ENCODE measurements around the gene LGALS4.

DNA sequence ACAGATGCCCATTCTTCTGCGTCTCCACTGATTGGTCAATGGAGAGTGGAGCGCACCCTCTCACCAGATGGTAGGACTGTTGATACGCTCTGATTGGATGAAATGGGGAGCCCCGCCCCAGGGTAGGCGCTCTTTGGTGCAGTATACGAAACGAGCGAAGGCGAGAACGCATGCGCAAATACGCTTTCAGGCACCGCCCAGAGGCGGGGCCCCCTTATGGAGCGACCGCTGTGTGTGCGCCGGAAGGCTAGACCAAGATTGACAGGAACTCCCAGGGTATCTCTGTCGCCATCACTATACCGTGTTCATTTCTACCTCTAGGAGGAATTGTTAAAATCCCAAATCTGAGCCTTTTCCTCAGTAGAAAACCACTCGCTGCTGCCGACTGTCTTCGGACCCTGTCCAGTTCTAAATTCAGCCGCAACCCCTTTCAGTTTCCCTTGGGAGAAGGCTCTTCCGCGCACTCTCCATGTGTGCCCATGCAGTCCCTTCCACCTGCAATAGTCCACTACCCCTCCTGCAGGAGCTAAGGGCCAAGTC lies 37.8 kb upstream of the LGALS4 start:
- TF ChIP-seq, protein P1, sequence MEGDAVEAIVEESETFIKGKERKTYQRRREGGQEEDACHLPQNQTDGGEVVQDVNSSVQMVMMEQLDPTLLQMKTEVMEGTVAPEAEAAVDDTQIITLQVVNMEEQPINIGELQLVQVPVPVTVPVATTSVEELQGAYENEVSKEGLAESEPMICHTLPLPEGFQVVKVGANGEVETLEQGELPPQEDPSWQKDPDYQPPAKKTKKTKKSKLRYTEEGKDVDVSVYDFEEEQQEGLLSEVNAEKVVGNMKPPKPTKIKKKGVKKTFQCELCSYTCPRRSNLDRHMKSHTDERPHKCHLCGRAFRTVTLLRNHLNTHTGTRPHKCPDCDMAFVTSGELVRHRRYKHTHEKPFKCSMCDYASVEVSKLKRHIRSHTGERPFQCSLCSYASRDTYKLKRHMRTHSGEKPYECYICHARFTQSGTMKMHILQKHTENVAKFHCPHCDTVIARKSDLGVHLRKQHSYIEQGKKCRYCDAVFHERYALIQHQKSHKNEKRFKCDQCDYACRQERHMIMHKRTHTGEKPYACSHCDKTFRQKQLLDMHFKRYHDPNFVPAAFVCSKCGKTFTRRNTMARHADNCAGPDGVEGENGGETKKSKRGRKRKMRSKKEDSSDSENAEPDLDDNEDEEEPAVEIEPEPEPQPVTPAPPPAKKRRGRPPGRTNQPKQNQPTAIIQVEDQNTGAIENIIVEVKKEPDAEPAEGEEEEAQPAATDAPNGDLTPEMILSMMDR (IDR thresholded peaks at IDR 0.05; ENCODE audit: borderline replicate concordance, extremely low read depth, low read length, poor library complexity, severe bottlenecking), result peak; percentile 15
- no peak for TF ChIP-seq EZH2 (IDR thresholded peaks at IDR 0.05; ENCODE audit: borderline replicate concordance, low read depth, low read length, severe bottlenecking)

All from DND-41 (cell line).